ENCODE data around the gene FILIP1.

FILIP1 gene

DNA sequence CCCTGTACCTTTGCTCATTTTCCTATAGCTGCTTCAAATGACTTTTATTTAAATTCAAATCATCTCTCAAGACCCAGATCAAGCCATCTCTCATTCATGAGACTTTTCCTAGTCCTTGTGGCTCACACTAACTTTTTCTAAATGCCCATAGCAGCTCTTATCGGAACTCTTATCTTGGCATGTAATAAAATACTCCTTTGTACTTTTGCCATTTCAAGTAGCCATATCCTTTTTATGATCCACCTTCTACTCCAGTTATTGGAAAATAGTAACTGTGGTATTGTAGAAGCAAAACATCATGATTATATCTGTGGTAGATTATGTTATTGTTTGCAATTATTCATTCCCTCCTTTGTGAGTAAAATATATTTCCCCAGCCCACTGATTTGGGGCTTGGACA, 37.6 kb upstream of the FILIP1 start:
- Histone ChIP-seq H3K4me2 (ENCODE audit: low read length) (no peak overlapping the region), H2AFZ (ENCODE audit: low read depth, low read length) (no peak overlapping the region), H3K4me1 (ENCODE audit: low read length) (no peaks in the 10 kb centered on the region), H3K9me3 (ENCODE audit: insufficient read depth, low read length) (no peaks in the 10 kb centered on the region), H3K4me3 (ENCODE audit: low read length) (no peak overlapping the region), H3K9ac (ENCODE audit: low read length) (no peak overlapping the region), H4K20me1 (ENCODE audit: insufficient read depth, low read length) (no peaks in the 10 kb centered on the region), H3K27me3 (ENCODE audit: low read depth, low read length) (no peaks in the 10 kb centered on the region), H3K36me3 (replicated peaks; ENCODE audit: low read depth, low read length) (no peaks in the 10 kb centered on the region), H3K79me2 (ENCODE audit: low read length) (no peaks in the 10 kb centered on the region), H3K27ac (ENCODE audit: low read length) (no peak overlapping the region)
- TF ChIP-seq, protein P1, sequence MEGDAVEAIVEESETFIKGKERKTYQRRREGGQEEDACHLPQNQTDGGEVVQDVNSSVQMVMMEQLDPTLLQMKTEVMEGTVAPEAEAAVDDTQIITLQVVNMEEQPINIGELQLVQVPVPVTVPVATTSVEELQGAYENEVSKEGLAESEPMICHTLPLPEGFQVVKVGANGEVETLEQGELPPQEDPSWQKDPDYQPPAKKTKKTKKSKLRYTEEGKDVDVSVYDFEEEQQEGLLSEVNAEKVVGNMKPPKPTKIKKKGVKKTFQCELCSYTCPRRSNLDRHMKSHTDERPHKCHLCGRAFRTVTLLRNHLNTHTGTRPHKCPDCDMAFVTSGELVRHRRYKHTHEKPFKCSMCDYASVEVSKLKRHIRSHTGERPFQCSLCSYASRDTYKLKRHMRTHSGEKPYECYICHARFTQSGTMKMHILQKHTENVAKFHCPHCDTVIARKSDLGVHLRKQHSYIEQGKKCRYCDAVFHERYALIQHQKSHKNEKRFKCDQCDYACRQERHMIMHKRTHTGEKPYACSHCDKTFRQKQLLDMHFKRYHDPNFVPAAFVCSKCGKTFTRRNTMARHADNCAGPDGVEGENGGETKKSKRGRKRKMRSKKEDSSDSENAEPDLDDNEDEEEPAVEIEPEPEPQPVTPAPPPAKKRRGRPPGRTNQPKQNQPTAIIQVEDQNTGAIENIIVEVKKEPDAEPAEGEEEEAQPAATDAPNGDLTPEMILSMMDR (IDR thresholded peaks at IDR 0.05; ENCODE audit: low read depth, low read length) = no peak
- no peak for TF ChIP-seq EZH2phosphoT487 (IDR thresholded peaks at IDR 0.05; ENCODE audit: low read depth)

DNA sequence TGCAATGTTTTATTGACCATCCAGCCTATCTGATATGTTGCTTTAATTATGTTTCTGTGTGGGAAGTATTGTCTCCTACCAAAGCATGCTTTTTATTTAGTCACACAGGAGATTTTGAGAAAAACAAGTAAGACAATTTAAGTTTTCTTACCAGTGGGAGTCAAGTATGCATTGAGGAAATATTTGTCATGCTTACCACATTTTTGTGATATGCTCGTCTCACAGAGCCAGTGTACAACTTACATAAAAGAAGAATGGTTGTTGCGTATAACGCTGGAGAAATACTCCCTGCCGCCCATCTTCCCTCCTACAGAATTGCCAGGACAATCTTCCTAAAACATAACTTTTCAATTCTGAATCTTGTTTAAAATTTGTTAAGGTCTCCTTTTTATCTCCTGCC, 37.1 kb upstream of the FILIP1 start:
- no peak overlapping the region for H2AFZ ChIP-seq (ENCODE audit: low read depth, low read length)
- H3K4me1 ChIP-seq (ENCODE audit: low read length) = no peaks in the 10 kb centered on the region
- H3K4me3 ChIP-seq (ENCODE audit: low read length) = no peak overlapping the region
- TF ChIP-seq, protein P1 (IDR thresholded peaks at IDR 0.05; ENCODE audit: low read depth, low read length) = no peak
- TF ChIP-seq EZH2phosphoT487 (IDR thresholded peaks at IDR 0.05; ENCODE audit: low read depth) = no peak
- no peaks in the 10 kb centered on the region for H4K20me1 ChIP-seq (ENCODE audit: insufficient read depth, low read length)
- no peak overlapping the region for H3K9ac ChIP-seq (ENCODE audit: low read length)
- no peak overlapping the region for H3K4me2 ChIP-seq (ENCODE audit: low read length)
- no peak overlapping the region for H3K27ac ChIP-seq (ENCODE audit: low read length)
- no peaks in the 10 kb centered on the region for H3K36me3 ChIP-seq (replicated peaks; ENCODE audit: low read depth, low read length)
- no peaks in the 10 kb centered on the region for H3K27me3 ChIP-seq (ENCODE audit: low read depth, low read length)
- H3K79me2 ChIP-seq (ENCODE audit: low read length) = no peaks in the 10 kb centered on the region
- no peaks in the 10 kb centered on the region for H3K9me3 ChIP-seq (ENCODE audit: insufficient read depth, low read length)

DNA sequence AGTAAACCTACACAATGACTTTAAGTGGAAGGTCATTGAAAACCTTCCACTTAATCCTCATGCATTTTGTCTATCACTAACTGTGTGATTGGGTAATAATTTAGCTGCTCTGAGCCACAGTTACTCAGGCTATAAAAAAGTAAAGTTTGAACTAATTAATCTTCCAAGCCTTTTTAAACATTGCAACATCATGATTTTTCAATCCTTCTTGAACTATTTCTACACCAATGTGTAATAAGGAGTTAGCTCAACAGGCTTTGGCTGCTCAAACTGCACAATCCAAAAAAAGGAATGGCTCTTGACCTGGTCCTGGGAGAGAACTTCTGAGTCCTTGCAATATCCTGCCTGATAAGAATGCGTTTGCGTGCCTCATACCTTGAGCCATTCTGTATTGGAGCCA, 34.8 kb upstream of the FILIP1 start:
- Histone ChIP-seq H3K9me3 (ENCODE audit: insufficient read depth, low read length) (no peaks in the 10 kb centered on the region), H3K36me3 (replicated peaks; ENCODE audit: low read depth, low read length) (no peaks in the 10 kb centered on the region), H3K9ac (ENCODE audit: low read length) (no peak overlapping the region), H3K79me2 (ENCODE audit: low read length) (no peaks in the 10 kb centered on the region), H3K27me3 (ENCODE audit: low read depth, low read length) (no peaks in the 10 kb centered on the region), H2AFZ (ENCODE audit: low read depth, low read length) (no peak overlapping the region), H4K20me1 (ENCODE audit: insufficient read depth, low read length) (no peaks in the 10 kb centered on the region), H3K4me3 (ENCODE audit: low read length) (no peak overlapping the region), H3K4me1 (ENCODE audit: low read length) (no peaks in the 10 kb centered on the region), H3K27ac (ENCODE audit: low read length) (no peak overlapping the region), H3K4me2 (ENCODE audit: low read length) (no peak overlapping the region)
- TF ChIP-seq EZH2phosphoT487 (IDR thresholded peaks at IDR 0.05; ENCODE audit: low read depth) = no peak
- TF ChIP-seq, protein P1 (IDR thresholded peaks at IDR 0.05; ENCODE audit: low read depth, low read length) = no peak

DNA sequence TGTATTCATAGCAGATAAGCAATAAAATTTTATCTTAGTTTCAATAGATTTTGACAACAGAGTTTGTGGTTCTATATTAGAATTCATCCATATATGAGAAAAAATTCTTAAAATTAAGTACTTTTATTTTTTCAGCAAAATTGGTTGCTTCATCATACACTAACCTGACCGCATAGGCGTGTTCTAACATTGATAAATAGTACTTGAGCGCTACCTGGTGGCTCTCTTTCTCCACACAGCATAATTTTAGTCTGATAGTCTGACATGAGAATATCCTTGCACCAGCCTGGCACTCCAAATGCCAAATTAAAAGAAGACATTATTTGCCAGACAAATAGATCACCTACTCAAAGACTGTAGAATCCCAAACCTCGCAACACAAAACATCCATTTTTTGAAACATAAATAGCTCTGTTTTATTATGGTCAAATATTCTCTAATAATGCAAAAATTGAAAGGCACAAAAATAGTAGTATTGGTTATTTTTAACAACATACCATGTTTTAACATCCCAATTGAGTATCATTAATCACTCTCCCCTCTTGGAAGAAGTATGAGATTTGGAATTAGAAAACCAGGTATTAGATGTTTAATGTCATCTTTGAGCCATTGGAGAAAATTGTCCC, 33.0 kb upstream of the FILIP1 start:
- Histone ChIP-seq H3K27ac (ENCODE audit: low read length) (no peak overlapping the region), H3K9me3 (ENCODE audit: insufficient read depth, low read length) (no peaks in the 10 kb centered on the region), H3K4me1 (ENCODE audit: low read length) (no peaks in the 10 kb centered on the region), H3K4me2 (ENCODE audit: low read length) (no peak overlapping the region), H3K4me3 (ENCODE audit: low read length) (no peak overlapping the region), H4K20me1 (ENCODE audit: insufficient read depth, low read length) (no peaks in the 10 kb centered on the region), H2AFZ (ENCODE audit: low read depth, low read length) (no peak overlapping the region), H3K36me3 (replicated peaks; ENCODE audit: low read depth, low read length) (no peaks in the 10 kb centered on the region), H3K79me2 (ENCODE audit: low read length) (no peaks in the 10 kb centered on the region), H3K9ac (ENCODE audit: low read length) (no peak overlapping the region), H3K27me3 (ENCODE audit: low read depth, low read length) (no peaks in the 10 kb centered on the region)
- TF ChIP-seq, protein P1 (IDR thresholded peaks at IDR 0.05; ENCODE audit: low read depth, low read length) = peak; percentile 92
- TF ChIP-seq EZH2phosphoT487 (IDR thresholded peaks at IDR 0.05; ENCODE audit: low read depth) = no peak

Measured in OCI-LY3 (cell line).